BJ (cell line): ENCODE measurements around the gene SLIT3. TPM values are rescaled to one million over a fixed set of nuclear protein-coding genes. Genes with fewer than 3 reads are reported as not detected.

ENCODE experiments used
- CTCF ChIA-PET: fragments of 350-600 bp; formaldehyde crosslinking; extraction: SDS; loops from one replicate; lab custom pipeline; 2021; ENCODE audit warnings: antibody characterized with exemption, inconsistent platforms; lab: Yijun Ruan, JAX
- POLR2A ChIA-PET: fragments of 300-600 bp; sonication (Branson Sonifier 250); formaldehyde crosslinking; extraction: SDS; loops from one replicate; lab custom pipeline; 2021; ENCODE audit warnings: antibody characterized with exemption; lab: Charles Lee
- DNase-seq: peaks from one replicate; pipeline ENCODE4 v3.0.0-alpha.2; 2011; ENCODE audit warnings: low read depth
- H3K27me3 ChIP-seq: 2 replicates; pipeline ENCODE4 v1.6.0; 2011; ENCODE audit warnings: low read length; ENCODE audit not compliant: control insufficient read depth, insufficient read depth
- H3K36me3 ChIP-seq: 2 replicates; pipeline ENCODE4 v1.5.1; 2011; ENCODE audit warnings: low read length; ENCODE audit not compliant: control insufficient read depth, insufficient read depth
- H3K4me3 ChIP-seq: 2 replicates; pipeline ENCODE4 v1.5.1; 2011; ENCODE audit warnings: low read depth, mild to moderate bottlenecking, control low read depth, low read length
- polyA plus RNA-seq: library from polyadenylated mRNA; depleted of rRNA; stranded (reverse); fragments of >200 nt; gene quantifications from 2 replicates; pipeline ENCODE4 v1.2.3, GENCODE V29; 2011
- TF ChIP-seq, protein P1 (sequence below): IDR thresholded peaks from 2 replicates; pipeline ENCODE4 v1.5.1; 2011; ENCODE audit warnings: low read depth, mild to moderate bottlenecking, control low read depth, inconsistent platforms, low read length, moderate library complexity; ENCODE audit not compliant: insufficient read depth

SLIT3 gene
- polyA plus RNA-seq, 1 experiment, result 26.8 TPM

DNA sequence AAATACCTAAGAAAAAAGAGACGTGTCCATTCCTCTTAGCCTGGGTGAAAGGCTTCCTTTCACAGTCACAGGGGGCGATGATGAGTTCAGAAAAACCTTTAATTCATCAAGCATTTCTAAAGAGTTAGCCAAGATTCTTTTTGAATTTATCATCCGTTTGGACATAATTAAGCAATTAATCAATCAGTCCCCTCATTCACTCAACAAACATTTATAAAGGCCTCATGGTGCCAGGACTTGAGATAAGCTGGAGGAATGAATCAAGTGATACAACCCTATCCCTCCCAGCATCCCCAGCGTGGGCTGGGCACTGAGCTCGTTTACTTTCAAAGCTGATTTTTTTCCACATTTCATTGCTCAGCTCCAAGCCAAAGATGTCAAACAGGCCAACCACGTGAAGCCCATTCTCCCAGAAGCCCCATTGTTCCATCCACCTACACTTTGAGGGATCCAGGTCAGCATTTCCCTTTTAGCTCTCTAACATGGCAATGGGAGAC lies 140.5 kb downstream of the SLIT3 start:
- TF ChIP-seq, protein P1, sequence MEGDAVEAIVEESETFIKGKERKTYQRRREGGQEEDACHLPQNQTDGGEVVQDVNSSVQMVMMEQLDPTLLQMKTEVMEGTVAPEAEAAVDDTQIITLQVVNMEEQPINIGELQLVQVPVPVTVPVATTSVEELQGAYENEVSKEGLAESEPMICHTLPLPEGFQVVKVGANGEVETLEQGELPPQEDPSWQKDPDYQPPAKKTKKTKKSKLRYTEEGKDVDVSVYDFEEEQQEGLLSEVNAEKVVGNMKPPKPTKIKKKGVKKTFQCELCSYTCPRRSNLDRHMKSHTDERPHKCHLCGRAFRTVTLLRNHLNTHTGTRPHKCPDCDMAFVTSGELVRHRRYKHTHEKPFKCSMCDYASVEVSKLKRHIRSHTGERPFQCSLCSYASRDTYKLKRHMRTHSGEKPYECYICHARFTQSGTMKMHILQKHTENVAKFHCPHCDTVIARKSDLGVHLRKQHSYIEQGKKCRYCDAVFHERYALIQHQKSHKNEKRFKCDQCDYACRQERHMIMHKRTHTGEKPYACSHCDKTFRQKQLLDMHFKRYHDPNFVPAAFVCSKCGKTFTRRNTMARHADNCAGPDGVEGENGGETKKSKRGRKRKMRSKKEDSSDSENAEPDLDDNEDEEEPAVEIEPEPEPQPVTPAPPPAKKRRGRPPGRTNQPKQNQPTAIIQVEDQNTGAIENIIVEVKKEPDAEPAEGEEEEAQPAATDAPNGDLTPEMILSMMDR, result peak; percentile 37; the same call in 1 of the 2 replicates
- no peaks in the 10 kb centered on the region for H3K36me3 ChIP-seq
- CTCF ChIA-PET, result interaction anchor here (0.9 to 1.3 kb wide), 6 partner anchors 11 to 171 kb away, joined by 3 to 4 read pairs (median 3); partner anchors contain the start of gene SLIT3
- no peak for DNase-seq
- no peak overlapping the region for H3K4me3 ChIP-seq
- H3K27me3 ChIP-seq, result no peaks in the 10 kb centered on the region
- POLR2A ChIA-PET, result interaction anchor here (0.6 to 0.9 kb wide), 2 partner anchors 53 to 141 kb away, joined by 3 read pairs; partner anchors contain the start of gene SLIT3

DNA sequence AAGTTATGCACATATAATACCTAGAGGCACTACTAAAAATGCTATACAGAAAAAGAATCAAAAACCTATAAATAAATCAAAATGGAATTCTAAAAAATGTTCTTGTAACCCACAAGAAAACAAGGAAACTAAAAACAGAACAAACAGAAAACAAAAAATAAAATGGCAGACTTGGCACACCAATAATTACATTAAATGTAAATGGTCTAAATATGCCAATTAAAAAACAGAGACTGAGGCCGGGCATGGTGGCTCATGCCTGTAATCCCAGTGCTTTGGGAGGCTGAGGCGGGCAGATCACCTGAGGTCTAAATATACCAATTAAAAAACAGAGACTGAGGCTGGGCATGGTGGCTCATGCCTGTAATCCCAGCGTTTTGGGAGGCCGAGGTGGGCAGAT lies 142.2 kb downstream of the SLIT3 start:
- CTCF ChIA-PET, result no interaction called here
- H3K27me3 ChIP-seq, result no peaks in the 10 kb centered on the region
- POLR2A ChIA-PET, result no interaction called here
- no peak for DNase-seq
- TF ChIP-seq, protein P1, result no peak
- no peak overlapping the region for H3K4me3 ChIP-seq
- H3K36me3 ChIP-seq, result no peaks in the 10 kb centered on the region

DNA sequence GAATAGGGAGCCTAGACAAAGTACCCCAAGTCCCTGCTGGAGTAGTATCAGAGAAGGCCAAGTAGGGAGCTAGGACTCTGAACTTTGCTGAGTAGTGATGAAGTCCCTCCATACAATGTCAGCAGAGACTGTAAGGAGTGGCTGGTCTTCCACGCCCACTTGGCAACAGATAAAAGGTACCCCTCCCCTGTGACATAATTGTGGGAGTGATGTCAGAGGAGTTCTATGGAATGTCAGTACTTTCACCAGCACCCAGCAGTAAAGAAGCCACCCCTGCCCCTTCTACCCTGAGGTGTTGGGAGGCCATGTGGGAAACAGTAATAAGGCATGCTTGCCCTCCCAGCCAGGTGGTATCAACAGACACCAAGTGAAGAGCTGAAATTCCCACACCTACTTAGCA lies 143.9 kb downstream of the SLIT3 start:
- Histone ChIP-seq H3K4me3 (no peak overlapping the region), H3K27me3 (no peaks in the 10 kb centered on the region), H3K36me3 (no peaks in the 10 kb centered on the region)
- no peak for DNase-seq
- ChIA-PET CTCF (interaction anchor here (1.0 kb wide), 1 partner anchor 423 kb away, joined by 3 read pairs; no protein-coding TSS in a partner anchor), POLR2A (no interaction called here)
- TF ChIP-seq, protein P1, result no peak

DNA sequence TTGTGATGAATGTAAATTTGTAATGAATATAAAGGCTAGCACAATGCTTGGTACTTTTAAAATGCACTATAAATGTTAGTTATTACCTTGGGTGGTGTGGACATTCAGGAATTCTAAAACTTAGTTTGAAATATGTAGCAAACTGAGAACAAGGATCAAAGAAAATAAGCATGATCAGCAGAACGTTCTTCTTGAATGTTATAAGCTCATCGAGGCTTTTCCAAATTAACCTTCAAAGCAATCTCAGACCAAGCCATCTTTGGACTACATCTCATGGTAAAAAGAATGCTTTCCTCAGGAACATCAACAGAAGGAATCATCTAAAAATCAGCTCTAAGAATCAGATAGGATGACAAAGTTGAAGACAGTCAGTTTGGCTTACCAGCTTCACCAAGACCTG lies 146.3 kb downstream of the SLIT3 start:
- TF ChIP-seq, protein P1, result no peak
- Histone ChIP-seq H3K36me3 (no peaks in the 10 kb centered on the region), H3K27me3 (no peaks in the 10 kb centered on the region), H3K4me3 (no peak overlapping the region)
- ChIA-PET POLR2A (no interaction called here), CTCF (no interaction called here)
- DNase-seq, result no peak

DNA sequence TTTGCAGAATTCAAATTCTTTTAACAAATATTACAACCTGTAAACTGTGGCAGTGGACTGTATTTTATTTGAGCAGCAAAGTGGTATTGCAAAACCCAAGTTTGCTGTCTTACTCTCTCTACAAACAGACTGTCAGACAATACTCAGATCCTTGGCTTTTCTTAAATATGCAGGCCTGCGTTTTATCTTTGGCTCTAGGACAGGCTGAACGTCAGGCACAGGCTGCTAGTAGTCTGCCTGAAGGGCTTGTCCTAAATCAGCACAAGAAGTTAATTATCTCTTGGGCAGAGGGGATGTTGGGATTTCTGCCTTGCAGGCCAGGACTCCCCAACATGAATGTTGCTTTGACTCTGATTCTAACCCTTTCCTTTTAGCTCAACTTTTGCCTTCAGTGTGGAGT lies 147.5 kb downstream of the SLIT3 start:
- Histone ChIP-seq H3K27me3 (no peaks in the 10 kb centered on the region), H3K4me3 (no peak overlapping the region), H3K36me3 (no peaks in the 10 kb centered on the region)
- ChIA-PET POLR2A (no interaction called here), CTCF (no interaction called here)
- no peak for DNase-seq
- TF ChIP-seq, protein P1, result no peak
